ENCODE measurements around the gene LTB4R.

Gene LTB4R

GRCh38 chr14:24300326-24300980, 10.8 kb upstream of the LTB4R start:
- no peak for DNase-seq (ENCODE audit: low read depth)

- no peak for DNase-seq (ENCODE audit: low read depth)
Observed at GRCh38 chr14:24304019-24304387, 7.3 kb upstream of the LTB4R start.

- no peak for DNase-seq (ENCODE audit: low read depth)
Observed at GRCh38 chr14:24307156-24307574, 4.1 kb upstream of the LTB4R start.

DNA sequence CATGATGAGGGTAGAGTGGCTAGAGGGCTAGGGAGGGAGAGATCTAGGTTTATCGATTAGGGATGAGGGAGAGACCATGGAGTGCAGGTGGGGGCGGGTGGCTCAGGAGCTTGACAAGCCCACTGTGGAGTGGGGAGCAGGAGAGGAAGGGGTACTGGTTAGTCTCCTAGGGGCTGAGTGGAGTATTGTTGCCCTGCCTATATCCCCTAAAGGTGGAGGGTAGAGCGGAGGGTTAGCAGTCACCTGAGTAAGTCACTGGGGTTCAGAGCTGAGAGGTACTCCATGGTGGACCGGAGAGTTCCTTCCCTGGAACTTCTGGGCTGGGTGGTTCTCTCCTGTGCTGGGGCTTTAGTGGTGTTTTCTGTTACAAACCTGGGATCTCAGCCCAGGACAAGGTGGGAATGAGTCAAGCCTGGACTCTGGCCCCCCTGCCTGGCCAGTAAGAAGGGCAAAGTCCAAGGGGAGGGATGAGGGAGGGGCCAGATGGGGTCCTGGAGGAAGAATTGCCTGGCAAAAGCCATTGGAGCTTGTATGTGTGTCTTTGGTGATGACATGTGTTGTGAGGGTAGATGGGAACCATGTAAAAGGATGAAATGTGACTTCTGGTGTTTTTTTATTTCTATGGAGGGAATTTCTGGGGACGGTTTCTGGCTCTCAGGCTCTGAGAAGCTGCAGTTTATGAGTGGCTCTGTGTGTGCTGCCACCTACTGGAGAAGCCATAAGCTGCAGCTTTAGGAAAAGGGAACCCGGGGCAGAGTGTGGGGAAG, 3.5 kb upstream of the LTB4R start, which contains the start of gene CIDEB:
Gene CIDEB, minus strand, starts transcription at position 403 of the 767 bp plus-strand sequence. Its CDS starts 119 bp downstream, at position 284.
- peak; percentile 37 for DNase-seq (ENCODE audit: low read depth)

GRCh38 chr14:24308342-24309124, 2.8 kb upstream of the LTB4R start:
- no peak for DNase-seq (ENCODE audit: low read depth)

DNA sequence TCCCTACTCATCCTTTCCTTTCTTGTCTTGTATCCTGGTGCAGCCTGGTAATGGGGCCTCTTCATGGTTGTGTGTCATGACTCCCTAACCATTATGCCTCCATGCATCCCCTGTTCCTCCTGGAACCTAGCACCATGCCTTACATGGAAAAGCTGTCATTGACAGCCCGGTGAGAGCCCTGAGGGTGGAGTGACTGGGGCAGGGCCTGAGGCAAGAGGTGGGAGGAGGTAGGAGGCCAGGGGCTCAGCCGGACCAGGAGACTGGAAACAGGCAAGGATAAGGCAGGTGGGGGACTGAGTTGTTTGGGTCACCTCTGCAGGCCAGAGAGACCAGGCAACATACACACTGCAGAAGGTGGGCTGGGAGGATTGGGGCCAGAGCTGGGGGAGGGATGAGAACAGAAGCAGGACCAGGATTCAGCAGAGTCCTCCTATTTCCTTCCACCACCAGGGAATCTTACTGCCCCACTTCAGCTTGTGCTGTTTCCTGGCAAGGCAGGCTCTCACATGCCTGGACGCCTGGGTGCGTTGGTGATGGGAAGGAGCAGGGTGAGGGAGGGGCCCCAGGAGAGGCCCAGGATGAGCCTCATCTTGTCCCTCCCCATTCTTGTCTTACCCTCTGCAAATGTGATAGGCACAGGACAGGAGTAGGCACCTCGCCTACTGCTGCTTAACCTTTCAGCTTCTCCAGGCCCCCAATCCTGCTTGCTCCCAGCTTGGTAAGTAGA, 1.6 kb upstream of the LTB4R start, which contains the start of gene LTB4R2:
Gene LTB4R2, plus strand, starts transcription at position 603 of the 727 bp plus-strand sequence. CDS start 525 bp downstream, outside the sequence.
- DNase-seq (ENCODE audit: low read depth), result no peak

DNA sequence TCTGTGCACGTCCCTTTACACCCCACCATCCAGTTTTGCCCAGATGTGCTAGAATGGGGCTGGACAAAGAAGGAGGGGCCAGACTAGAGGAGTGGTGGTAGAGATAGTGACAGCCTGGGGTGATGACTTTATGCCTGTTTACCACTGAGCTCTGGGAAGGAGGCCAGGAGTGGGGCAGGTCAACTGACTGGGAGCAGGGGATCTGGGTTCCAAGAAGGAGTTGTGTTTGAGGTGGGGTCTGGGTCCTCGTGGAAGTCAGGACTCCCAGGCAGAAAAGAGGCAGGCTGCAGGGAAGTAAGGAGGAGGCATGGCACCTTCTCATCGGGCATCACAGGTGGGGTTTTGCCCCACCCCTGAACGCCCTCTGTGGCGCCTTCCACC, 1.0 kb upstream of the LTB4R start:
- DNase-seq (ENCODE audit: low read depth), result no peak

DNA sequence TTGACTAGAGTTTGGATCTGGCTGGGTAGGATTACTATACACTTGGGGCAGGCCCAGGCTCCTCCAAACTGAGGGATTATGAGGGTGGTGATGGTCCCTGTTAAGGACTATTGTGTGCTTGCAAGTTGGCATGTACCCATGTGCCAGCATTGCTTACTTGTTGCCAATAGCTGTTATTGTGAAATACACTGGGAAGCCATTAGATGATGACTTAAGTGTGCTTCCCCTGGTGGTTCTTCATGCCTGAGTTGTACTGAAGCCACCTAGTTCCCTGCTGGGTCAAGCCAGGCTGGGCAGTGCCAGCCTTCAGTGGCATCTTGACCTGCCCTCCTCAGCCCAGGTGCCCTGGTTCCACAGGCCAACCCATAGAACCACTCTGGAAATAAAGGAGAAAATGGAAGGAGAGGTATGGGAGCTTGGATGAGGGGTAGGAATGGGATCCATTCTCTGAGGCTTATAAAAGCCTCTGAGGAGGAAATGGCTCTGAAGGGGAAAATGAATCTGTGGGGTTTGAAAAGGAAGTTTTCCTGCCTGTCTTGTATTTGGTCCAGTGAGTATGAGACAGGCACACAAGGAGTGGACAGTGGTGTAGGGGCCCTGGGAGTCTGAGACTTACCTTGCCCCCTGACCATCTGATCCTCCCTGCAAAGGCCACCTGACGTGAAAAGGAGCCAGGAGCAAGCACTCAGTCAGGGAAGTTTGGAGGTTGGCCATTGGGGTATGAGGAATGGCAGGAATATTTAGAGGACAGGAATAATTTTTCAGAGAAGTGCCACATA, 724 bp downstream of the LTB4R start:
- DNase-seq (ENCODE audit: low read depth), result no peak

DNA sequence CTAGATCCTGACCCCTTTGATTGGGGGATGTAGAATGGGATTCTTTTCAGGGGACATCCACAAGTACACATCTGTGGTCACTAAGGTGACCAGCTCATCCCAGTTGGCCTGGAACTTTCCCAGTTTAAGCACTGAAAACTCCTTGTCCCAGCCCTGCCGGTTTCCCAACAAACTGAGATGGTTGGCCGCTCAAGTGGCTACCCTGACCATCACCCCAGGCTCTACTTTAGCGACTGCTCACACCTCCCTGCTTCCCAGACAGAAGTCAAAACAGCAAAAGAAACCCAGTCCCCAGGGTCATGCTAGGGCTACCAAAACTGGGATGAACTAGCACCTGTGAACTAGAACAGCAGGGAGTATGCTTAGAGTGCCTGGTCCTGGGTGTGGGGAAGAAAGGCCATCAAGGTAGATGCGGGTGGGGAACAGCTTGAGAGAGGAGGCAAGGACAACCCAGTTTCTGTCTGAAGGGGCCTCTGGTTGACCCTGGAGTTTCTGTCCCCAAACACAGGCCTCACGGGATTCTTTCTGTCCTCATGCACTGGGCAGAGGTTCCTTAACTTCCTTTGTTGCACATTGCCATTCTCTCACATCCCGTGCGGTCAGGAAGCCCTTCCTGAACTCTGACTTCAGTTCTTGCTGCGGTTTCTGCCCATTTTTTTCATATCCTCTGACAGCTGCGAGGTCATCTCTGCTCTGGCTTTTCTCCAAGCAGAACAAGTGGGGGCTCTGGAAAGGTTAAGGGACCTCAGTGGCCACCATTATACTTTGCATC, 1.6 kb downstream of the LTB4R start:
- no peak for DNase-seq (ENCODE audit: low read depth)

- DNase-seq (ENCODE audit: low read depth), result no peak
Observed at GRCh38 chr14:24313913-24314312, 2.6 kb downstream of the LTB4R start.

GRCh38 chr14:24314377-24315193, 3.3 kb downstream of the LTB4R start:
- DNase-seq (ENCODE audit: low read depth), result no peak

DNA sequence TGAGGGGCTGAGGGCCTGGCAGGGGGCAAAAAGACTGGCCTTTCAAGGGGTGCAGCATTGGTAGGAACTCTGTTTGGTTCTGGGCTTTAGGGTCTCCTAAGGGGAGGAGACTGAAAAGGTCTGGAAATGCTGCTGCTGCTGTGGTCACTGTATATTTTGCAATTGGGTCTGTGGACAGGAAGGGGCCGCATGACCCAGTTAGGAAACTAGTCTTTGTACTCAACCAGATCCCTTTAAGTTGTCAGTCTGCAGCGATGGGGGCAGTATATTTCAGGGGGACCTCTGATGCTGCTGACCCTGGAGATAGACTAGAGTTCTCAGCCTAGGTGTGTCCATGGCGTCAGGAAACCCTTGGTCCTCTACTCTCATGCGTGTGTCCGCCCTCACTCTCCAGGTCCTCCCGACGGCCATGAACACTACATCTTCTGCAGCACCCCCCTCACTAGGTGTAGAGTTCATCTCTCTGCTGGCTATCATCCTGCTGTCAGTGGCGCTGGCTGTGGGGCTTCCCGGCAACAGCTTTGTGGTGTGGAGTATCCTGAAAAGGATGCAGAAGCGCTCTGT, 4.0 kb downstream of the LTB4R start:
- DNase-seq (ENCODE audit: low read depth), result no peak

DNA sequence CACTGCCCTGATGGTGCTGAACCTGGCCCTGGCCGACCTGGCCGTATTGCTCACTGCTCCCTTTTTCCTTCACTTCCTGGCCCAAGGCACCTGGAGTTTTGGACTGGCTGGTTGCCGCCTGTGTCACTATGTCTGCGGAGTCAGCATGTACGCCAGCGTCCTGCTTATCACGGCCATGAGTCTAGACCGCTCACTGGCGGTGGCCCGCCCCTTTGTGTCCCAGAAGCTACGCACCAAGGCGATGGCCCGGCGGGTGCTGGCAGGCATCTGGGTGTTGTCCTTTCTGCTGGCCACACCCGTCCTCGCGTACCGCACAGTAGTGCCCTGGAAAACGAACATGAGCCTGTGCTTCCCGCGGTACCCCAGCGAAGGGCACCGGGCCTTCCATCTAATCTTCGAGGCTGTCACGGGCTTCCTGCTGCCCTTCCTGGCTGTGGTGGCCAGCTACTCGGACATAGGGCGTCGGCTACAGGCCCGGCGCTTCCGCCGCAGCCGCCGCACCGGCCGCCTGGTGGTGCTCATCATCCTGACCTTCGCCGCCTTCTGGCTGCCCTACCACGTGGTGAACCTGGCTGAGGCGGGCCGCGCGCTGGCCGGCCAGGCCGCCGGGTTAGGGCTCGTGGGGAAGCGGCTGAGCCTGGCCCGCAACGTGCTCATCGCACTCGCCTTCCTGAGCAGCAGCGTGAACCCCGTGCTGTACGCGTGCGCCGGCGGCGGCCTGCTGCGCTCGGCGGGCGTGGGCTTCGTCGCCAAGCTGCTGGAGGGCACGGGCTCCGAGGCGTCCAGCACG, 4.7 kb downstream of the LTB4R start:
- DNase-seq (ENCODE audit: low read depth), result no peak

GRCh38 chr14:24316597-24316950, 5.3 kb downstream of the LTB4R start:
- no peak for DNase-seq (ENCODE audit: low read depth)

GRCh38 chr14:24317141-24317928, 6.0 kb downstream of the LTB4R start:
- no peak for DNase-seq (ENCODE audit: low read depth)

- no peak for DNase-seq (ENCODE audit: low read depth)
Observed at GRCh38 chr14:24321212-24321975, 10.1 kb downstream of the LTB4R start.

DNA sequence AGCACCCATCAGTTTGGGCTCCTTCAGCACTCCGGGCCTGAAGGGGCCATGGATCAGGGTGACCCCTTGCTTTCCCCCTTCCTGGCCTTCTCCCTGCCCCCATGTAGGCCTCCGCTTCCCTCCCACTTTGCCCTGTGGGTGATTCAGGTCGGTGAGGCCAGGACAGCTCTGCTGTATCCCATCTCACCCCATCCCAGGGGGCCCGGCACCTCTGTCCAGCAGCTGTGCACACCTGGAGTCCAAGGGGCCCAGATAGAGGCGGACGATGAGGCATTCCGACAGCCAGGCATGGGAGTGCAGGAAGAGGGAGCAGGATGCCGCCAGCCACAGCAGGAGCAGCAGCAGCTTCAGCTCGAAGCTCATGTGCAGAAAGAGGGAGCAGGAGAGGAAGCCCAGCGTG, 11.4 kb downstream of the LTB4R start:
- DNase-seq (ENCODE audit: low read depth), result no peak

Data from activated T-cell treated with anti-CD3 and anti-CD28 coated beads for 48 hours (primary cell).